ENCODE data around the gene CDK17.

CDK17 gene

GRCh38 chr12:96258104-96258961, 141.9 kb downstream of the CDK17 start:
- no peak for DNase-seq

- DNase-seq, result no peak
Measured at GRCh38 chr12:96257550-96258103, 142.6 kb downstream of the CDK17 start.

- DNase-seq, result no peak
Measured at GRCh38 chr12:96256672-96257361, 143.4 kb downstream of the CDK17 start.

GRCh38 chr12:96255077-96255476, 145.2 kb downstream of the CDK17 start:
- DNase-seq, result no peak

- no peak for DNase-seq
Measured at GRCh38 chr12:96250119-96250685, 150.0 kb downstream of the CDK17 start.

- no peak for DNase-seq
Measured at GRCh38 chr12:96249196-96250118, 150.8 kb downstream of the CDK17 start.

- no peak for DNase-seq
Measured at GRCh38 chr12:96248136-96248931, 151.9 kb downstream of the CDK17 start.

GRCh38 chr12:96247563-96247962, 152.7 kb downstream of the CDK17 start:
- no peak for DNase-seq

GRCh38 chr12:96246926-96247505, 153.2 kb downstream of the CDK17 start:
- no peak for DNase-seq

- DNase-seq, result no peak
Measured at GRCh38 chr12:96244826-96245225, 155.4 kb downstream of the CDK17 start.

- DNase-seq, result no peak
Measured at GRCh38 chr12:96242597-96242996, 157.6 kb downstream of the CDK17 start.

GRCh38 chr12:96241846-96242256, 158.4 kb downstream of the CDK17 start:
- DNase-seq, result no peak

- no peak for DNase-seq
Measured at GRCh38 chr12:96241431-96241830, 158.8 kb downstream of the CDK17 start.

GRCh38 chr12:96240656-96241055, 159.6 kb downstream of the CDK17 start:
- no peak for DNase-seq

GRCh38 chr12:96239711-96240635, 160.3 kb downstream of the CDK17 start:
- DNase-seq, result no peak

- no peak for DNase-seq
Measured at GRCh38 chr12:96238336-96239047, 161.7 kb downstream of the CDK17 start.

- DNase-seq, result no peak
Measured at GRCh38 chr12:96237465-96238077, 162.7 kb downstream of the CDK17 start.

- no peak for DNase-seq
Measured at GRCh38 chr12:96237035-96237434, 163.2 kb downstream of the CDK17 start.

All from GOT3 (cell line).